ENCODE results near the gene ZFX. TPM values are rescaled to one million over a fixed set of nuclear protein-coding genes. Genes with fewer than 3 reads are reported as not detected.

ZFX gene
- total RNA-seq, 1 donor from 2014 or later, result 72.8 TPM

DNA sequence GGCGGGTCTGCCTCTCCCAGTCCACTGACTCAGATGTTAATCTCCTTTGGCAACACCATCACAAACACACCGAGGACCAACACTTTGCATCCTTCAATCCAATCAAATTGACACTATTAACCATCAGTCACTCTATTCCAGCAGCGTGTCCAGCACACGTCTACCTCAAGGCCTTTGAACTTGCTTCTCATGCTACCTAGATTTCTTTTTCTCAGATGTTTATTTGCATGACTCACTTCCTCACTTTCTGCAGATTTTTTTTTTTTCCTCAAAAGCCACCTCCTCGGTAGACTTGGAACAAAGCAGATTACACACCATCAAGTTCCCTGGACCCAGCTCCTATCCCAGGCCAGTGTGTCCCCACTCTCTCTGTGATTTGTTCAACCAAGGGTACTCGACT is 114.9 kb downstream of the ZFX start:
- no peak overlapping the region for H3K27ac Mint-ChIP-seq (ENCODE audit: unreplicated experiment)
- H3K4me1 Mint-ChIP-seq (ENCODE audit: low read depth), result peaks cover 14% of the 10 kb centered on the region
- TF ChIP-seq, protein P1, sequence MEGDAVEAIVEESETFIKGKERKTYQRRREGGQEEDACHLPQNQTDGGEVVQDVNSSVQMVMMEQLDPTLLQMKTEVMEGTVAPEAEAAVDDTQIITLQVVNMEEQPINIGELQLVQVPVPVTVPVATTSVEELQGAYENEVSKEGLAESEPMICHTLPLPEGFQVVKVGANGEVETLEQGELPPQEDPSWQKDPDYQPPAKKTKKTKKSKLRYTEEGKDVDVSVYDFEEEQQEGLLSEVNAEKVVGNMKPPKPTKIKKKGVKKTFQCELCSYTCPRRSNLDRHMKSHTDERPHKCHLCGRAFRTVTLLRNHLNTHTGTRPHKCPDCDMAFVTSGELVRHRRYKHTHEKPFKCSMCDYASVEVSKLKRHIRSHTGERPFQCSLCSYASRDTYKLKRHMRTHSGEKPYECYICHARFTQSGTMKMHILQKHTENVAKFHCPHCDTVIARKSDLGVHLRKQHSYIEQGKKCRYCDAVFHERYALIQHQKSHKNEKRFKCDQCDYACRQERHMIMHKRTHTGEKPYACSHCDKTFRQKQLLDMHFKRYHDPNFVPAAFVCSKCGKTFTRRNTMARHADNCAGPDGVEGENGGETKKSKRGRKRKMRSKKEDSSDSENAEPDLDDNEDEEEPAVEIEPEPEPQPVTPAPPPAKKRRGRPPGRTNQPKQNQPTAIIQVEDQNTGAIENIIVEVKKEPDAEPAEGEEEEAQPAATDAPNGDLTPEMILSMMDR (IDR thresholded peaks at IDR 0.05), result no peak
- DNase-seq (ENCODE audit: low spot score), result no peak
- H3K4me3 Mint-ChIP-seq (ENCODE audit: unreplicated experiment), result no peak overlapping the region
- no peaks in the 10 kb centered on the region for H3K27me3 Mint-ChIP-seq (ENCODE audit: low read depth)
- no peaks in the 10 kb centered on the region for H3K36me3 Mint-ChIP-seq (ENCODE audit: low read depth)
- no peaks in the 10 kb centered on the region for H3K9me3 Mint-ChIP-seq (ENCODE audit: low read depth)

Other genes starting within 250 kb of the ZFX start
- gene APOO, start 241.8 kb upstream of the ZFX start, total RNA-seq, result 29.1 to 46.3 TPM (median 30.1 TPM) in 3 replicates
- 0.30 TPM in 1 of 3 replicates, not detected in the others for gene CXorf58, start 241.7 kb upstream of the ZFX start, total RNA-seq
- gene KLHL15, start 122.5 kb upstream of the ZFX start, total RNA-seq, result 13.7 to 15.5 TPM (median 13.9 TPM) in 3 replicates
- gene EIF2S3, start 94.8 kb upstream of the ZFX start, total RNA-seq, result 241 to 295 TPM (median 288 TPM) in 3 replicates
- not detected in 3 replicates for gene SUPT20HL2, start 164.3 kb downstream of the ZFX start, total RNA-seq
- gene SUPT20HL1, start 210.9 kb downstream of the ZFX start, total RNA-seq, result not detected in 3 replicates